DMS53 (cell line): Measurements from ENCODE around the gene AKNAD1.

Experiments
- DNase-seq: peaks from one replicate; lab custom pipeline; 2025; lab: John Stamatoyannopoulos, UW

The AKNAD1 gene

DNA sequence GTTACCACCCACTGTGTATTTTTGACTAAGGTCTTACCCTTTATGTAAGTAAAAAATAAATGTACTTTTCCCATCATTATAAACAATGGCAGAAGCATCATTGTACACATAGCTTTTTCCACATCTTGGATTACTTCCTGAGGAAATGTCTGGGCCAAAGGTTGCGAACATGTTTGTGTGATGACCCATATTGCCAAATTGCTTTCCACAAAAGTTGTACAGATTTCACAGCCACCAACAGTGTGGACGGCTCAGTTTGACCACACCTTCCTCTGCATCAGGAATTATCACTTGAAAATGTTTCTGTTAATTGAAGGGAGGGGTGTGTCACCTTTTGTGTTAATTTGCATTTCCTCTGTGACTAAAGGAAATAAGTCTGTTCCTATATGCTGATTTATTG is 25.7 kb downstream of the AKNAD1 start:
- DNase-seq, result peak; percentile 54

DNA sequence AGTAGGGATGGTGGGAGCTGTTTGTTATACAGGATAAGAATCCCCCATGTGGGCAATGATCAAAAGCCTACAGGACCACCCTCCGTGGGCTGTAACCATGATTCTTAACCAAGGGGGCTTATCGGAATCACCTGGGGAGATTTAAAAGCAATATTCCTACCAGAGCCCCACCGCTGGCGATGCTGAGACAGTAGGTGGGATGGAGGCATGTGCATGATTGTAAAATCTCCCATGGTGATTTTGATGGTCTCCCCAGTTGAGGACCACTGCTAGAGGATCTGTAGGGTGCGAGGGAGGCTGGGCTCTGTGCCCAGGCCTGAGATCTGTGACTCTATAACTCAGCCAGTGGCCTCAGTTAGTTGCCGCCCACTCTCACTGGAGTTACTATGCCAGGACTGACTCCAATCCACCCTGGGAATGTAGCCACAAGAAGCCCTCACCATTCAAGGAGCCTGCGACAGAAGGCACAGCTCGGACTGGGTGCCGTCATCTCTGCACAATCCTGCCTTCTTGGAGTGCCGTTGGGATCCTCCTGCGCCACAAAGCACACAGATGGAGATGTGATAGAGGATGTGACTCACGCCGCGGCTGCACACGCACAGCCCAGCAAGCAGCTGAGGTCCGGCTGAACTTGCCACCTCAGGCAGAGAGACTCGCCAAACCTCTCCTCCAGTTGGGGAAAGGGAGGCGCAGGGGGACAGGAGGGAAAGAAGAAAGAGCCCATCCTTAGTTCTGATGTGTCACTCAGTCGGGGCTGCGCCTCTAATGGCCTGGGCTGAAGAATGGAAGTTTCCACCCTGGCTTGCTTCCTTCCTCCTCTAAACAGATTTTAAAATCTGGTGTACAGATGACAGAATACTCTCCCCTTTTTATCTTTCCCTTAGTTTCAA is 26.5 kb downstream of the AKNAD1 start:
- DNase-seq, result peak; percentile 98

DNA sequence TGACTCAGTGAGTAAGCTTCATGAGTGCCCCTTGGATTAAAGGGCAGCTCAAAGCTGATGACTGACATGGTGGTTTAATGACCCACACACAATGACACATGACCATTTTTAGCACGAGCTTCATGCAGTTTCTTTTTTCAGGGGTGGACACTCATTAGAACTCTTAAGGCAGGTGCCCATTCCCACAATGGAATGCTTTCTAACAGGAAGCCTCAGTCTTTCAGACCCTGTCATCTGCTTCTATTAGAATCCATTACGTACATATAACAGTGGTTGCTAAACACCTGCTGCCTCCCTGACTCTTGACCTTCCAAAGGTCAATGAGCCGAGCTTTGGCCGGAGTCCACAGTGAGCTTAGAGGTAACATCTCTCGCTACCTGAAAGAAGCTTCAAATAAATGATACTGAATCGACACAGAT is 27.4 kb downstream of the AKNAD1 start:
- peak; percentile 97 for DNase-seq

DNA sequence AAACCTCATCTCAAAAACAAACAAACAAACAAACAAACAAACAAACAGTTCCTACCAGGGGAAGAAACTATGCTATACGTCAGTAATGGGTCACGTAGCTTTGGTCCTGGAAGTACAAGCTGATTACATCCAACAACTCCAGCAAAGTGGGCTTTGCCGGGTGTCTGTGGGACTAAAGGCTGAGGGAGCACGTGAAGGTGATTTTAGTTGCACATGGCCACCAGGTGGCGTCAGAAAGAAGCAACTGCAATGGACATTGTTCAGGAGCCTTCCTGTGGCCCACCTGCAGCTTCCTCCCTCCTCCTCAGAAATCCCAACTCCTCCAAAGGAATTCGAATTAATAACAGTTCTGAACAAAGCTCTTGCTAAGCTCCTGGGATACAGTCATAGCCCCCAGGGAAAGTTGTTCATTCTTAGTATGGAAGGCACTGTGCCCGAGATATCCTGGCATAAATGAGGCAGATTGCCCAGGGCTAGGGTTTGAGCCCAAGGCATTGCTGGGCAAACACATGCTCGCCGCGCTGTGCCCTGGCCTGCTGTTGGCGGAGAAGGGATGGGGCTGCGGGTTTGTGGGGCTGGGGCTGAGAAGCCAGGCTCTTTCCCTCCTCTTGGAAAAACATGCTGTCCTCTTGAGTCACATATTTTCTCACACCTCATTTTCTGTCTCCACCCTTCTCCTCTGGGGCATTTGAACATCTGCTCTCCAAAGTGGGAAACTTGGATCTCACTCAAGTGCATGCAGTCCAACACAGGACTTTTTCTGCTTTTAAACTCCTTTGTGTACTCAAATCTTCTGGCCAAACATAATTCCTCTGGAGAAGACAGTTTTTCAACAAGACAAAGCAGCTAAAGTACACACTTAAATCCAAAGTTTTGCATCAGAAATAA is 28.6 kb downstream of the AKNAD1 start:
- peak; percentile 93 for DNase-seq

DNA sequence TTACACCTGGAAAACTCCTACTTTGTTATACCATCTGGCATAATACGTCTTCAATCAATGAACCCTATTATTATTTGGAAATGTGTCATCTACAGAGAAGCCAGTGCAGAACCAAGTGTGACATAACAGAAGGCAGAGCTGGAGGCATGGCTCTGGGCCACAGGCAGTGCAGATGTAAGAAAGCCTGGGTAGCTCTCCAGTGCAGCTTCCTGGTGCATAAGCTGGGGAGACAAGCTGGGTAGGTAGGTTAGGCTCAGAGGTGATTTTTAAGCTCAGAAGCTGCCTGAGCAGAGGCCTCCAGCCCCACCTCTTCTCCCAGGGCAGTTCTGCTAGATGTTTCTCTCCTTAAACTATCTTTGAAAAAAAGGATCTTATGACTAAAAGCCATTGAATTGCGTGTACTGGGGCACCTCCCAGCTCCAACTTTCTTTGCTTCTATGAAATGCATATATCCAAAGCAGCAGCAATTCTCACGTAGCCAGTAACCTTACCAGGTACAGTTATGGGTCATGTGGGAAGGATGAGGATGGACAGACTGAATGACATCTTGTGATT is 30.7 kb downstream of the AKNAD1 start:
- DNase-seq, result no peak

DNA sequence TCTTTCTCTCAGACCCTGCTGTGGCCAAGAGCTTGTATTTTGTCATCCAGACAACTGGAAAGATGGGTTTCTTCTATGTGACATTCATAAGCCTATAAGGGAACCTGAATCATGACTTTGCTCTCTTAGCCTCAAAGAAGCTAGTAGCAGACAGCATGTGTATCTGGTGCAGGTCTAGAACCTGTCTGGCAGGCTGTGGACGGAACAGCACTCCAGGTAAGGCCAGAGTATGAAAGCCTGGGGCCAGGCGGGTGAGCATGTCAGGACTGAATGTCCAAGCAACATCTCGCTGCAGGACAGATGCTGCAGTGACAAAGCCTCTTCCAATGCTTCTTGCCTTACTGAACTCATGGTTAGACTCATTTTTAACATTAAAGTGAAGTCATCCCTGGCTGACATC is 32.8 kb downstream of the AKNAD1 start:
- no peak for DNase-seq

DNA sequence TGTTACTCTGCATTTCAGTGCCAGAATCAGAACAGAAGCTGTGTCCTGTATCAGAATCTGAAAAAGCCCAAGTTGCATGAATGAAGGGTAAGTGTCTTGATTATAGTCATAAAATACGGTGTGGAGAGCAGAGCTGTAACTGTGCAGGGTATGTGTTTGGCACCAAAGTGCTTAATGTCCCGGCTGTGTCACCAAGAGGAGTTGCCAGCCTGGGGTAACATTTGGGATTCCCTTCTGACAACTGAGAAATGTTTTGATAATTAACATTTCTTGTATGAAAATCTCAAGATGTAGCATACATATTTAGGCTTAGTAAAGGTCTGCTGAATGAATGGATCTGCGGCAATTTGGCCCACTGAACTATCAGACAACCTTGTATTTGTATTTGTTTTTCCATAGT is 33.3 kb downstream of the AKNAD1 start:
- DNase-seq, result no peak

DNA sequence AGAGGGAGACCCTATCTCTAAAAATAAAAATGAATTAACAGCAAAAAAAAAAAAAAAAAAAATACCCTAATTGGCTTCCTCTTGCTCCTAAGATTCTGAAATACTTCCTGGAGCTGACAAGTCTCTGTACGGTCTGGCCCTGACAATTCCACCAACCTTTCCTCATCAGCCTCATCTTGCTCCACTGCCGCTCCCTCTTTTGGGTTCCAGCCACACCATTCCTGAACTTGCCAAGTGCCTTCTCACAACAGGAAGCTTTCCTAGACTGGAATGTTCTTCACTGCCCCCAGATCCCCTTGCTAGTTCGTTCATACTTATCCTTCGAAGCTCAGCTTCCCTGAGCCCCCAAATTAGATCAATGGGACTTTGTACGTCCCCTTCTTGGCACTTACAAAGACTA is 37.0 kb downstream of the AKNAD1 start:
- DNase-seq, result no peak

DNA sequence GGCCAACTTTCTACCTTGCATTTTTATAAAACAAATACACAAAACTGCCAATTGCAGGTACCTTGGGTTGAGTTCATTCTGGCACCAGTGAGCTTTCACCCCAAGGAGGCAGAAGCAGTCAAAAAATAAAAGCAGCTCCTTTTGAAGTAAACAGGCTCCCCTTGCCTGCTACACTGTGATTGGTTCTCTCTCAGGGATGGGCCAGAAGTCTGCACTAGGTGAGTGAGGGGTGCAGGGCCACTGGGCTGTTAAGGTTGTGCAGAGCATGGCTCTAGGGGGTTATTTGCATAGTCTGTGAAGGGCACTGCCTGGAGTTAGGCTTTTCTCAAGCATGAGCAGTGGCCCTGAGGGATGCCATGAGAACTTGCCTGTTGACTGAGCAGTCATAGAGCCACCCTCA is 39.1 kb downstream of the AKNAD1 start:
- peak; percentile 39 for DNase-seq

DNA sequence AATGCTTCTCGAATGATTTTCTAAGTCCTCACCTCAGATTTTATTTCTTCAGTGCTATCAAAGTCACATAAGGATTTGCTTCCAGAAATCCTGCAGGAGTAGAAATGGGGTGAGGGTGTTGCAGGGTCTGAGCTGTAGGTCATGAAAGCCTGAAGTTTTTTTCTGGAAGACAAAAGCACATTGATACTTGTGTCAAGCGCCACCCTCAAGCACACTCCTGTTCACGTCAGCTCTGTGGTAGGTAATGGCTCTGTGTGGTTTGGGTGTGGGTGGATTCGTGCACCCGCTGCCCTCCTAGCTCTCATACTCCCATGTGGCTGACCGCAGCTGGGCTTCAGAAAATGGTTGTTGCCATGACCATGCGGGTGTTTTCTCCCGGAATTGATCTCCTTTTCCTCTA is 39.9 kb downstream of the AKNAD1 start:
- DNase-seq, result peak; percentile 94

DNA sequence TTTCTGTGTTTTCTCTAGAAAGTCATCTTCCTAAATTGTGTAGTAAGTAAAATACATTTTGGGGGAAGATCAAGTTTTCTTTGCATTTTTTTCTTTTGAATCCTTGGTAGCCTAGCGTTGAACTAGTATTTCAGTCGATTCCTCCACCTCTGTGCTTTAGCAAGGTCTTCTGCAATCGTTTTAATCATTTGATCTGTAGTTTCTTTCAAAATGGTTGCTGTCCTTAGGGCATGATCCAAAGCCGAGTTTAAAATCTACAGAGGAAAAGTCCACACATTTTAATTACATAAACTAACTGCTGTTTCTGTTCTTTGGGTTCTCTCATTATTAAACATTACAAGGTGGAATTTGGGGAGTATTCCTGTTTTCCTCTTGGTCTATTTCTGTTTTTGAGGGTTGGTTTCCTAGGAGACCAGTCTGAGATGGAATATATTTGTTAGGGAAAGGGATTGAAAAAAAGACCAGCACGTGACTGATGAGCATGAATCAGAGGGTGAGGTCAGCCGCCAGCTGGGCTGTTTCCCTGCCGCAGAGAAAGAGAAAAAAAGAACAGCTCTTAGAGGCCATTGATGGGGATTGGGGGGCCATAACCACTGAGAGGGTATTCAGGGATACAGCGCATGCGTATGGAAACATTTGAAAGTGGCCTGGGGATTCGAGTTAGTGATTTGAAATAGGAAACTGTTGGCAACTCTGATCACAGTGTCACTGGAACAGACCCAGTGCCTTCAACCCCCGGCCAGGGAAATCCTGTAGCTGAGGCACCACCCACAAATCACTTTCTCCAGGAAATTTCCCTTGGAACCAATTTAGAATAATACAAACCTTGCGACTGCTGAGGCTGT is 40.6 kb downstream of the AKNAD1 start:
- peak; percentile 97 for DNase-seq

DNA sequence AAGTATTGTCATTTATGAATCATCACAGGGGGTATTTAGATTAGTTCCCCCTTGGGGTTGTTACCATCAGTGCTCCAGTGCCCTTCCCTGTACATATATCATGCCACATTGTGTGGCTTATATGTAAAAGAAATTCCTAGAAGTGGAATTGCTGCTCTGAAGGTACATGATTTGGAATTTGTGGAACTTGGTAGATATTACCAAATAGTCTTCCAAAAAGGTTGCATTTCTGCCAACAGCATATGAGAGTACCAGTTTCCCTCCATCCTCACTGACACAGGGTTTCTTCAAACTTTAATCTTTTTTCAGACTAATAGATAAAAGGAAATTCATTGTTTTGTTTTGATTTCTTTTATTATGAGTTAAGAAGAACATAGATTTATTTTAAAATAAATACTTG is 41.3 kb downstream of the AKNAD1 start:
- DNase-seq, result peak; percentile 40

DNA sequence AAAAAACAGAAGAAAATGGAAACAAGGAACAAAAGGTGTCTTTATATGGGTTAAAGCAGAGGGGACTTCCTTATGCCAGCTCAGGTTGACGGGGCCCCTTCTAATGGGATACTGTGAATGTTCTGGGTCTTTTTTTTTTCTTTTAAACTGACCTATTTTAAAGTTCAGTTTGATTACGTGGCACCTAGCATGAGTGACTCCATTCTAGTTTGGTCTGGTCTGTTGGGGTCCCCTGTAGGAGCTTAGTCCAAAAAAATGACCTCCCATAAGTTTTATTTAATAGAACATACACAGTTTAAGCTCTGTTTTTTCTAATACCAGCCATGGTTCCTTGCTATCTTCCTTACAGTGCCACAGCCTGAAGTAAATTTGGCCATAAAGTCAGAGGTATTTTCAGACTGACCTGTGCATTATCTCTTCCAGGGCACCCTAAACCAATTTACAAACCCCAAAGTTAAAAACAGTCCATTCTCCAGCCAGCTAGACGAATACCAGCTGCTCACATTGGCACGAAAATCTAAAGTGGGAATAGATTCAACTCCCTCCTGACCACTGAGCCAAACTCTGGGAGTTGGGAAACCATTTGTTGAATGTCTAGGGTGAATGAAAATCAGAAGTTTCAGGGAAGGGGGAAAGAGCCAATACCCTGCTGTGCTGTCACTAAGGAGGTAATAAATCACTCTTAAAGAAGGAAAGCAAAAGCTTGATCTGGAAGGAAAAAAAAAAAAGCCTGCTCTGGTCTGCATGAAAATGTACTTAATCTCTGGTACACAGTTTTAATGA is 42.4 kb downstream of the AKNAD1 start:
- no peak for DNase-seq

DNA sequence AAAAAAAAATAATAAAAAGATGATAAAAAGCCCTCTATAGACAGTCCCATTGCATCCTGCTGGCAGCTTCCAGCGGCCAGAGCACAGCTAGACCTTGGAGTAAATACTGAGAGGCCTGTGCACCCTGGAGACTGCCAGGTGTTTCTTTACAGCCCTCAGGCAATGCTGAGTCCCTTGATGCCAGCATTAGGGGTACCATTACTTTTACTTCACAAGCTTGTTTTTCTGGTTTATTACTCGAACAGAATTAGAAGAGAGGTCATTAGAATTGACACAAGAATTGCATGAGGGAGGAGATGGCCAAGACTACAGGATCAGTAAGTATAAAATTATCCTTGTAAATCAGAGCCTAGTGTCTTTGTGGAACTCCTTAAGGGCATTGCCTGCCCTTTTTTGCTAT is 43.6 kb downstream of the AKNAD1 start:
- no peak for DNase-seq

DNA sequence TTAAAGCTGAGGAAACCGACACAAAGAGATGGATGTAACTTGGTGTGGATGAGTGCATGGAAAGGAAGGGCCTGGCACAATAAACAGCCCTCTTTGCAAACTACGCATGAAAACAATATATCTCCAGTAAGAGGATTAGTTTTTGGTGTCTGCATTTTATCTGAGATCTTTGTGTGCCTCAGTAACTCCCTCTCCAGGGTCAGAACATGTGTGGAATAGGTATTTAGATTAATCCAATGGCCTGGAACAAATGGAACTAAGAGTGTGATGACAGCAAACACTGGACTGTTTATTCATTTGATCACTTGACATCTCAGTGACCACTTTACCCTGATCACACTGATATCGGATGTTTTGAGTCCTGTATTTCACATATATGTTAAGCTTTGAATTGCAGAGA is 45.3 kb downstream of the AKNAD1 start:
- DNase-seq, result peak; percentile 59

DNA sequence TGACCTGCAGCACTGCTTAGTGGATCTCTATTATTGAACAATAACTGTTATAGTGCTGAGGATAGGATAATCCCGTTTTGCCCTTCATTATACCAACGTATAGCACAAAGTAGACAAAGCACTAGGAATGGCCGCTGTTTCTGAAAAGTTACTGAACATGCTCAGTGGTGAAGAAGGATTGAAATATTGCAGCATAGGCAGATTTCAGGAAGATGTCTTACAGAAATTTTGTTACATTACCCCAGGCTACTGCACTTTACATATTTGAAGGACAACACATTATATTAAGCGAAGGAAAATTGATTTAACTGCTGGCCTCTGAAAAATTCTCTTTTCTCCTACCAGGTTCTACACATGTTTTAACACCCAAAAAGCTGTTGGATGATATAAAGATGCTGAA is 48.5 kb downstream of the AKNAD1 start:
- no peak for DNase-seq

DNA sequence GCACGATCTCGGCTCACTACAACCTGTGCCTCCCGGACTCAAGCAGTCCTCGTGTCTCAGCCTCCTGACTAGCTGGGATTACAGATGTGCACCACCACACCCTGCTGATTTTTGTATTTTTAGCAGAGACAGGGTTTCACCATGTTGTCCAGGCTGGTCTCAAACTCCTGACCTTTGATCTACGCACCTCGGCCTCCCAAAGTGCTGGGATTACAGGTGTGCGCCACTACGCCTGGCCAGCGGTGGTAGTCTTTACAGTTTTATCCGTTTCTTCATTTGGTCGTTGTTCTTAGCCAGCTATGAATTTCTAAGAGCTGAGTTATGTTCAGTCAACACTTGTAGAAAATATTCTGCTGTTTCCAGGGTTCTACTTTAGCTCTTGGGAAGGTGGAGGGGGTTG is 53.3 kb downstream of the AKNAD1 start:
- no peak for DNase-seq

DNA sequence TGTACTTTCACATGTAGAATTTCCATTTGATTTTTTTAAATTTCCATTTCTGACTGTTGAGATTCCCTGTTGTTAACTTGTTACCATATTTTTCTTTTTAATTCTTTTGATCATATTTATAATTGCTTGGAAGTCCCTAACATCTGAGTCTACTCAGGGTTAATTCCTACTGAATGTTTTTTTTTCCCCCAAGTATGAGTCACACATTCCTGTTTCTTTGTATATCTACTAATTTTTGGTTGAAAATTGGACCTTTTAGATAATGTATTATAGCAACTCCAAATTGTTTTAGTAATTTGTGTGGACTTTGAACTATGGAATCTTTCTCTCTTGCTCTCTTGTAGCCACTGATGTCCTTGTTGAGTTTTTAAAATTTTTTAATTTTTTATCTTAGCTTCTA is 55.8 kb downstream of the AKNAD1 start:
- no peak for DNase-seq

DNA sequence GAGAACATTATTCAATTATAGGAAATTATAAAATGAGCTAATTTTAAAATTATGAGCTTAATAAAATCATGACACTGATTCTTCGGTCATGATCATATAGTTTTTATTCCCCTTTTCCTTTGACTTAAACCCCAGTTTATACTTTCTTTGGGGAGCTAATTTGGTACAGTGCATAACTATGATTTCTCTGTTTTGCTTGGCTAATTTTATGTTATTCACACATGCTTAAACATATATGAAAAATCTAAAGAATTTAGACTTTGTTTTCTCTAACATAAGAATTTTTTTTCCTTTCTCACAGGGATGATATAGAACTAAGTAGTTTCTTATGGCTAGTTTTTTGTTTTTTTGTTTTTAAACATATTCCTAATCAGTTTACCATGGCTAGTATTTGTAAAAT is 57.9 kb downstream of the AKNAD1 start:
- DNase-seq, result no peak

DNA sequence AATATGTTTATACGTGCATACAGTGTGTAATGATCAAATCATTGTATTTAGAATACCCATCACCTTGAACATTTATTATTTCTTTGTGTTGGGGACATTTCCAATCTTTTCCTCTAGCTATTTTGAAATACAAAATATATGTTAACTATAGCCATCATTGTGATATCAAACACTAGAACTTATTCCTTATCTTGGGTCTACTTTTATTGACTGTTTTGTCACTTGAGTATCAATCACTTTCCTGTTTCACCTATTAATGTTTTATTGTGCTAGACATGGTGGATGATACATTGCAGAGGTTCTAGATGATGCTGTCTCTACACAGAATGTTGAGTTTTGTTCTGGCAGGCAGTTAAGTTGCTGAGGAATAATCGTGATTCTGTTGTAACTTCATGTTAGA is 64.5 kb downstream of the AKNAD1 start:
- no peak for DNase-seq

DNA sequence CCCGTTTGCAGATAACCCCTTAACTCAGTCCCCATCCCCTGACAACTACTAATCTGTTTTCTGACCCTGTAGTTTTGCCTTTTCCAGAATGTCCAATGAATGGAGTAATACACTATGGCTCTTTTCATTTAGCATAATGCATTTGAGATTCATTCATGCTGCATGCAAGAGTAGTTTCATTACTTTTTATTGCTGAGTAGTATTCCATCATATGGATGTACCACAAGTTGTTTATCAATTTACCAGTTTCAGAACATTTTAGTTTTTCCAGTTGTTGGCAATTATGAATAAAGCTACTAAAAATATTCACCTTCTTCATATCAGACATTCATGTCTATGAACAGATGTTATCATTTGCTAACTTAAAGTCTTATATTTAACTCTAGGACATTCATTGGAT is 65.1 kb downstream of the AKNAD1 start:
- no peak for DNase-seq
